Activated CD4-positive, alpha-beta memory T cell treated with anti-CD3 and anti-CD28 coated beads, Interleukin-2, amount 10 ng/mL, durations not matched to agents 7 days and 5 days (primary cell): ENCODE measurements around the gene LOC128125822.

Experiments used
- CTCF ChIA-PET: fragments of 350-600 bp; sonication (Branson Sonifier 250); formaldehyde crosslinking; loops from one replicate; lab custom pipeline; 2021; ENCODE audit warnings: antibody characterized with exemption, inconsistent platforms; lab: Charles Lee
- POLR2A ChIA-PET: fragments of 350-600 bp; sonication (Branson Sonifier 250); formaldehyde crosslinking; loops from one replicate; lab custom pipeline; 2021; ENCODE audit warnings: antibody characterized with exemption; lab: Charles Lee
- DNase-seq: peaks from one replicate; pipeline ENCODE4 v3.0.0-alpha.2; 2020
- H3K27ac Mint-ChIP-seq: one replicate; pipeline ENCODE4 v1.8.0; 2021; ENCODE audit warnings: mild to moderate bottlenecking, mixed read lengths
- H3K27me3 Mint-ChIP-seq: one replicate; pipeline ENCODE4 v1.8.0; 2021; ENCODE audit warnings: mixed read lengths
- H3K36me3 Mint-ChIP-seq: one replicate; pipeline ENCODE4 v1.8.0; 2021; ENCODE audit warnings: low read depth, mixed read lengths
- H3K4me1 Mint-ChIP-seq: one replicate; pipeline ENCODE4 v1.8.0; 2021; ENCODE audit warnings: mixed read lengths
- H3K4me3 Mint-ChIP-seq: one replicate; pipeline ENCODE4 v1.8.0; 2021; ENCODE audit warnings: mild to moderate bottlenecking, mixed read lengths
- H3K9me3 Mint-ChIP-seq: one replicate; pipeline ENCODE4 v1.8.0; 2021; ENCODE audit warnings: mixed read lengths

The LOC128125822 gene

DNA sequence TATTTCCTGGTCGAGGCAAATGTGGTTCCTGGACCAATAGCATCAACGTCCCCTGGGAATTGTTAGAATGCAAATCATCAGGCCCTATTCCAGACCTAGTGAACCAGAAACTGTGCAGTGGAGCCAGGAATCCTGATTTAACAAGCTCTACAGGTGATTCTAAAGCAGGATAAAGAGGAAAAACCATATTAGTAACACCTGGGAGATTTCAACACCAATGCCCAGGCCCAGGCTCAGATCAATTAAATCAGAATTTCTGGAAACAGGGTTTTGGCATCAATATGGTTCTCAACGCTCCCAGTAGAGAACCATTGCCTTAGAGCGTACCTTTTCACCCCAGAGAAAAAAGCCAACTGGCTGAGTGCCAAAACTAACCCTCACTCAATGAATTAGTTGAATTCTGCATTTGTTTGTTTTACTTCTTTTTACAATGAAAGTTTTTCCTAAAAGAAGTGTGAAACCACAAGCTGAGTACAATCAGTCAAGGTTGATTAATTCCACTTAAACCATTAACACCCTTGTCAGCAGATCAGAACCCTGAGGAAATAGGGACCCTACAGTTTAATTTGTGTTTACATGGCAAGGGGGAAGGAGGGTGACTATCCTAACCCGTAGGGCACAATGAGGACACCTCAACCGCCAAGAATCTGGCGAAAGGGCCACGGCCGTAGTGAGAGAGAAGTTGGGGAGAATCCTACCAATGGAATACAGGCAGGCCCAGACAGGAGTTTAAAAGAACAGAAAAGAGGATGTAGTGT lies 34.9 kb upstream of the LOC128125822 start:
- POLR2A ChIA-PET: no interaction called here
- DNase-seq: no peak
- no peaks in the 10 kb centered on the region for H3K36me3 Mint-ChIP-seq
- H3K27me3 Mint-ChIP-seq: peaks cover 21% of the 10 kb centered on the region
- H3K9me3 Mint-ChIP-seq: no peaks in the 10 kb centered on the region
- H3K4me1 Mint-ChIP-seq: peaks cover 1% of the 10 kb centered on the region
- H3K27ac Mint-ChIP-seq: no peak overlapping the region
- CTCF ChIA-PET: no interaction called here
- H3K4me3 Mint-ChIP-seq: no peak overlapping the region

DNA sequence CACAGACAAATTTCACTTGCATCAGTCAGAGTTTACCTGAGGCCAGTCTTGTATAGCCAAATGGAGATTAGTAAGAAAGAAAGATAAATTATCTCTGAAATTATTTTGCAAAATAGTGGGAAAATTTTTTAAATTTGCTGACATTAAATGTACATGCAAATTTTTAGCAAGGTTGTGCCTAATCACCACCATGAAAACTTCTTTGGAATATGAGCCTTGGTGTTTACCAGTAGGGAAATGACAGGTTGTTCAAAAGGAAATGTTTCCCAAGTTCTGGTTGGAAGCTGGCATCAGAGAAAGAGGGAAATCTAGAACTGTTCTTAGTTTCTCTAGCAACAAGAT lies 34.4 kb upstream of the LOC128125822 start:
- Mint-ChIP-seq H3K27me3 (peaks cover 26% of the 10 kb centered on the region), H3K4me3 (no peak overlapping the region), H3K4me1 (peaks cover 1% of the 10 kb centered on the region), H3K27ac (no peak overlapping the region), H3K9me3 (peaks cover 2% of the 10 kb centered on the region), H3K36me3 (no peaks in the 10 kb centered on the region)
- DNase-seq: no peak
- CTCF ChIA-PET: no interaction called here
- POLR2A ChIA-PET: no interaction called here

DNA sequence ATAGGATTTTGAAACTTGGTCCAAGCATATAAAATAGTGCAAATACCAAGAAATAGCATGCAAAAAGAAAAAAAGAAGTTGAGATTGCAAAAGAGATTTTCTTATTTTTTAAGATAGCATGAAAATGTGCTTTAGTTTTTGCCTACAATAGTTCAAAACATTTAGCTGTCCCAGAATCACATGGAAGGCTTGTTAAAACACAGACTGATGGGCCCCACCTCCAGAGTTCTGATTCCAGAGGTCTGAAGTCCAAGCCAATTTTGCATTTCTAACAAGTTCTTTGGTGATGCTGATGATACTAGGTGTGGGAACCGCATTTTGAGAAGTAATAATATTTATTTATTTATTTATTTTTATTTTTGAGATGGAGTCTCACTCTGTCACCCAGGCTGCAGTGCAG lies 33.7 kb upstream of the LOC128125822 start:
- Mint-ChIP-seq H3K27ac (no peak overlapping the region), H3K4me1 (peaks cover 1% of the 10 kb centered on the region), H3K27me3 (peaks cover 32% of the 10 kb centered on the region), H3K36me3 (no peaks in the 10 kb centered on the region), H3K4me3 (no peak overlapping the region), H3K9me3 (peaks cover 2% of the 10 kb centered on the region)
- POLR2A ChIA-PET: no interaction called here
- no peak for DNase-seq
- CTCF ChIA-PET: no interaction called here

DNA sequence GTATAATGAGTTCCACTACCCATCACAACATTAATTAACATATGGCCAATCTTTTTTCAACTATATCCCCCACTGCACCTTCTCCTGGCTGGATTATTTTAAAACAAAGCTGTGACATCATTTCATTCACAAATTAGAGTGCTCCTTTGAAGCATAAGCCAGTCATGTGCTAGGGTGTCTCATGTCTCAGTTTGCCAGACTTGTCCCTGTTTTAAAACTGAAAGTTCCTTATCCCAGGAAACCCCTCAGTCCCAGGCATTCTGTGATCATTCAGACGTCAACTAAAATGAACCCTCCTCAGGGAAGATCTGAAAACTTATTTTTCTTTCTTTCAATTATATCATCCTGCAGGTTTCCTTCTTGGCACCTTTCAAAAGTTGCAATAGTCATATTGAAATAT lies 29.3 kb upstream of the LOC128125822 start:
- peaks cover 2% of the 10 kb centered on the region for H3K9me3 Mint-ChIP-seq
- H3K4me3 Mint-ChIP-seq: no peak overlapping the region
- CTCF ChIA-PET: interaction anchor here (1.0 kb wide), 1 partner anchor 10 kb away, joined by 3 read pairs; no protein-coding TSS in a partner anchor

DNA sequence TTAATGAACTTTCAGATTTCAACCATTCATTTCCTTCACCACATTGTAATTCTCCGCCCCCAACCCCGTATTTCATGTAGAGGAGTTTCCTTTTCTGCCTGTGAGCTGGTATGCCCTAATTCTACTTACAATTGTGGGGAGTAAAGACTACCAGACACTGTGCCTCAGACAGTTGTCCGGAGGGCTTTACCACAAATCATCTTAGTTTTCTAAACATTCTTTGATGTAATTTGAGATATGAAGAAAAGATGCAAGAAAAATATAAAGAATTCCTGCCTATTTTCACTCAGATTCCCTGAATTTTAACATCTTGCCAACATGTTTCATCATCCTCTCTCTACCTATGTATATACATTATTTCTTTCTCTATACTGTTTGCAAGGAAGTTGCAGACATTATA lies 28.3 kb upstream of the LOC128125822 start:
- ChIA-PET POLR2A (no interaction called here), CTCF (interaction anchor here (1.0 kb wide), 1 partner anchor 11 kb away, joined by 3 read pairs; no protein-coding TSS in a partner anchor)
- no peak overlapping the region for H3K4me3 Mint-ChIP-seq
- no peaks in the 10 kb centered on the region for H3K4me1 Mint-ChIP-seq
- peaks cover 44% of the 10 kb centered on the region for H3K27me3 Mint-ChIP-seq
- H3K36me3 Mint-ChIP-seq: no peaks in the 10 kb centered on the region
- H3K9me3 Mint-ChIP-seq: peaks cover 2% of the 10 kb centered on the region
- H3K27ac Mint-ChIP-seq: no peak overlapping the region
- DNase-seq: no peak

More for the DNA sequence above, 29.3 kb upstream of the LOC128125822 start:
- Mint-ChIP-seq H3K27me3 (peaks cover 43% of the 10 kb centered on the region), H3K4me1 (no peaks in the 10 kb centered on the region), H3K27ac (no peak overlapping the region), H3K36me3 (no peaks in the 10 kb centered on the region)
- POLR2A ChIA-PET: no interaction called here
- DNase-seq: no peak

DNA sequence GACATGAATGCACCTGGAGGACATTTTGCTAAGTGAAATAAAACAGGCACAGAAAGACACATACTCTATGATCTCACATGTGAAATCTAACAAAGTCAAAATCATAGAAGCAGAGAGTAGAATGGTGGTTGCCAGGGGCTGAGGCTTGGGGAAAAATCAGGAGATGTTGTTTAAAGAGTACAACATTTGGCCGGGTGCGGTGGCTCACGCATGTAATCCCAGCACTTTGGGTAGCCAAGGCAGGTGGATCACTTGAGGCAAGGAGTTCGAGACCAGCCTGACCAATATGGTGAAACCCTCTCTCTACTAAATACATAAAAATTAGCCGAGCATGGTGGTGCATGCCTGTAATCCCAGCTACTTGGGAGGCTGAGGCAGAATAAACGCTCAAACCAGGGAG lies 26.0 kb upstream of the LOC128125822 start:
- no peak overlapping the region for H3K4me3 Mint-ChIP-seq
- CTCF ChIA-PET: no interaction called here

DNA sequence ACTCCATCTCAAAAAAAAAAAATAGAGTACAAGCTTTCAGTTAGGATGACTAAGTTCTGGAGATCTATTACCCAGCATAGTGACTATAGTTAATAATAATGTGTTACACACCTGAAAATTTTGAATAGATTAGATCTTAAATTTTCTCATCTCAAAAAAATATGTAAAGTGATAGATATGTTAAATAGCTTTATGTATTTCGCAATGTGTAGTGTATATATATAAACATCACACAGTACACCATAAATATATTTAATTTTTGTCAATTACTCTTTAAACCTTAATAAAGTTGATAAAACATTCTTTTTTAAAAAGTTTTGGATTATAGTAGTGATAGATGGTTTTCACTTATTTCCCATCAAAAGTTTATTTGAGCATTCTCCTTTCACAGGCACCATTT lies 25.6 kb upstream of the LOC128125822 start:
- H3K27ac Mint-ChIP-seq: no peak overlapping the region
- peaks cover 33% of the 10 kb centered on the region for H3K27me3 Mint-ChIP-seq
- DNase-seq: no peak
- no peak overlapping the region for H3K4me3 Mint-ChIP-seq
- POLR2A ChIA-PET: no interaction called here
- H3K9me3 Mint-ChIP-seq: peaks cover 2% of the 10 kb centered on the region
- H3K36me3 Mint-ChIP-seq: no peaks in the 10 kb centered on the region
- no peaks in the 10 kb centered on the region for H3K4me1 Mint-ChIP-seq
- CTCF ChIA-PET: no interaction called here

More for the DNA sequence above, 26.0 kb upstream of the LOC128125822 start:
- POLR2A ChIA-PET: no interaction called here
- H3K27ac Mint-ChIP-seq: no peak overlapping the region
- H3K27me3 Mint-ChIP-seq: peaks cover 36% of the 10 kb centered on the region
- H3K4me1 Mint-ChIP-seq: no peaks in the 10 kb centered on the region
- no peak for DNase-seq
- no peaks in the 10 kb centered on the region for H3K36me3 Mint-ChIP-seq
- peaks cover 2% of the 10 kb centered on the region for H3K9me3 Mint-ChIP-seq

DNA sequence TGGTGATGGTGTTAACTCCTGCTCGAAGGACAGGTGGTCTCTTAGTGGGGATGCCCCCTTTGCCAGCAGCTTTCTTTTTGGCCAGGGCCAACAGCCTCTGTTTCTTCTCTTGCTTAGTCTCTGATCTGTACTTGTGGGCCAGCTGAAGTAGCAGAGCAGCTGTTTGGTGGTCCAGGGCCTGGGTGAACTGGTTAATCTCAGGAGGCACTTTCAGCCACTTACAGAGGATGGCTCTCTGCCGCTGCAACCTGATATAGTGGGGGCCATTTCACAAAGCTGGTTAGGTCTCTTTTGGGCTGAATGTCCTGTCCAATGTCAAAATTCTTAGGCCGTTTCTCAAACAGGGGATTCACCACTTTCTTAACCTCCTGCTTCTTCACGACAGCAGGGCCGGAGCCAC lies 23.2 kb upstream of the LOC128125822 start:
- H3K27ac Mint-ChIP-seq: no peak overlapping the region
- H3K9me3 Mint-ChIP-seq: no peaks in the 10 kb centered on the region
- no peak for DNase-seq
- peaks cover 6% of the 10 kb centered on the region for H3K4me1 Mint-ChIP-seq
- no peak overlapping the region for H3K4me3 Mint-ChIP-seq
- H3K27me3 Mint-ChIP-seq: peaks cover 19% of the 10 kb centered on the region
- POLR2A ChIA-PET: no interaction called here
- no peaks in the 10 kb centered on the region for H3K36me3 Mint-ChIP-seq
- CTCF ChIA-PET: no interaction called here

DNA sequence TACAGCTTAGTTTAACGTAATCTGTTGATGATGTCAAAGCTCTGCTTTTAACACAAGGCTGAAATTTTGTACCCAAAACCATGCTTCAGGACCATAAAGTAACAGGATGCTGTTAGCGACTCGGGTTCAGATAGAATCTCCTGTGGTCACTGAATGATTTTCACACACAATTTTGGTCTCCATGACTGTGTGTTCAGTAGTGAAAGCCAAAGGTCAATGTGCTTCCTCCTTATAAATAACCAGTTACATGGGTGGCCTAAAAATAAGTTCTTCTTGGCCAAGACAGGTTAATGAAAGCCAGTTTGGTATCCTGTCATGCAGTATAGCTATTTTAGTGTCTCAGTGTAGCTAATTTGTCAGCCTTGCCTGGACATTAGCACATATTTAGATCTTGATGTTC lies 19.1 kb upstream of the LOC128125822 start:
- H3K4me3 Mint-ChIP-seq: no peak overlapping the region
- ChIA-PET CTCF (interaction anchor here (0.9 kb wide), 1 partner anchor 45 kb away, joined by 3 read pairs; no protein-coding TSS in a partner anchor), POLR2A (interaction anchor here (0.8 kb wide), 1 partner anchor 65 kb away, joined by 3 read pairs; no protein-coding TSS in a partner anchor)
- H3K27me3 Mint-ChIP-seq: peaks cover 20% of the 10 kb centered on the region
- no peak for DNase-seq
- H3K9me3 Mint-ChIP-seq: no peaks in the 10 kb centered on the region
- no peaks in the 10 kb centered on the region for H3K36me3 Mint-ChIP-seq
- peaks cover 6% of the 10 kb centered on the region for H3K4me1 Mint-ChIP-seq
- H3K27ac Mint-ChIP-seq: no peak overlapping the region

DNA sequence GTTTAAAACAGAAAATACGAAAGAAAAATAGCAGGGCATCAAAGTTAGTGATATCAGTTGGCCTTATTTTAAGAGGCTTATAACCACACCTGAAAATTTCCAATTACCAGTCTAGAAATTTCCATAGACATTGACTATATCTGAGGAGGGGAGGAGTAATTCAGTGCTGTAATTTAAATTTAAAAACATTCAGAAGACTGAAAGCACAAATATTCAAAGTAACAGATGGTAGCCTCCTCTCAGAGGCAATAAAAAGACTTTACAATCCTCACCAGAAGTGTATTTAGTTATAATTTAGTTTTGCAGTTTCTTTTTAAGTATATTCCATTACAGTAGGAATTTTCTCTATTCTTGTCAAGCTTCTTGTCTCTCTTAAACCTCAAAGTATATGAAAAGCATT lies 18.4 kb upstream of the LOC128125822 start:
- no peaks in the 10 kb centered on the region for H3K9me3 Mint-ChIP-seq
- CTCF ChIA-PET: no interaction called here

DNA sequence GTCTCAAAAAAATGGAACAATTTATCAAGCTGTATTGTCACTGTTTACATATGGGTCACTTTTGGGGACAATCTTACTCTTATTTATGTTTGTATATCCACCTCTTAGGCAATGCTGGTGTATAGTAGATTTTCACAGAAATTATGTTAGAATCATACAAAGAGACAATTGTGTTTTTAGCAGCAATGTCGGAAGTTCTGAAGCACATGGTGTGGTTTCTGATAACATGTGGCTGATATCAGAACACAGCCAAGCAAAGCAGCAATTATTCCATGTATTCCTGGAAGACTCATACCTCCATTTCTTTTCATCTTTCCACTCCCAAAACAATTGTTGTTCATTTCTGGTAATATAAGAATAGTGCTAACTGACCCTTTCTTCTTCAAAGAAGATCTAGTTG lies 17.5 kb upstream of the LOC128125822 start:
- no peak overlapping the region for H3K27ac Mint-ChIP-seq
- peaks cover 22% of the 10 kb centered on the region for H3K27me3 Mint-ChIP-seq
- H3K9me3 Mint-ChIP-seq: no peaks in the 10 kb centered on the region
- ChIA-PET POLR2A (no interaction called here), CTCF (no interaction called here)
- no peak overlapping the region for H3K4me3 Mint-ChIP-seq
- peaks cover 6% of the 10 kb centered on the region for H3K4me1 Mint-ChIP-seq
- no peaks in the 10 kb centered on the region for H3K36me3 Mint-ChIP-seq
- DNase-seq: no peak

More for the DNA sequence above, 18.4 kb upstream of the LOC128125822 start:
- POLR2A ChIA-PET: no interaction called here
- no peak for DNase-seq
- H3K27me3 Mint-ChIP-seq: peaks cover 22% of the 10 kb centered on the region
- H3K36me3 Mint-ChIP-seq: no peaks in the 10 kb centered on the region
- no peak overlapping the region for H3K4me3 Mint-ChIP-seq
- H3K27ac Mint-ChIP-seq: no peak overlapping the region
- H3K4me1 Mint-ChIP-seq: peaks cover 6% of the 10 kb centered on the region

DNA sequence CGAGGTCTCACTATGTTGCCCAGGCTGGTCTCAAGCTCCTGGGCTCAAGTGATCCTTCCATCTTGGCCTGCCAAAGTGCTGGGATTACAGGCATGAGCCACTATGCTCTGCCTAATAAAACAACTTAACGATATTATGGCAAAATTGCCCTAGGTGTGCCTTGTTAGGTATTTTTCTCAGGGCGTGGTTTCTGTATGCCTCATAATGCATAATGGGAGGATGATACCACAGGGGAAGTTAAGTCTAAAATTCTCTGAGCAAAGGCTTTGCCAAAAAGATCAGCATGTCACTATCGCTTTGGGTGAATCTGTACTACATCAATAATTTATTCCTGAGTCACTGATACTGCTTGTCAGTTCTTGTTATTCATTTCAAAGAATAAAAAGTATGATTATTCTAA lies 15.9 kb upstream of the LOC128125822 start:
- Mint-ChIP-seq H3K9me3 (no peaks in the 10 kb centered on the region), H3K27me3 (peaks cover 26% of the 10 kb centered on the region), H3K36me3 (no peaks in the 10 kb centered on the region), H3K4me1 (peaks cover 6% of the 10 kb centered on the region), H3K27ac (no peak overlapping the region), H3K4me3 (no peak overlapping the region)
- no peak for DNase-seq
- CTCF ChIA-PET: no interaction called here
- POLR2A ChIA-PET: no interaction called here

DNA sequence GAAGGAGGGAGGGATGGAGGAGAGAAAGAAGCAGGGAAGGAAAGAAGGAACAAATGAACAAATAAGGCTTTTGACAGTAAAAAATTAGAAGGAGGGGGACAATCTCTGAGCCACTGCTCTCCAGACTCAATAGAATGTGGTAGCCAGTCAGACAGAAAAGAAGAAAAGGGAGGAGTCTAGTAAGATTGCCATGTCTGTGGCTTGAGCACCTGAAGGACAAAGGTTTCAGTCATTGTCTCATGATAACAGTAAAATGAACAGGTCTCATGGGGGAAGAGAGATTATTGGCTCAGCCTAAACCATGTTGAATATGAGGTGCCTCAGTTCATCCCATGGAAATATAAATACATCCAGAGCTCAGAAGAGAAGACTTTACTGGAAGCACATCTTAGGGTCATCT lies 14.0 kb upstream of the LOC128125822 start:
- Mint-ChIP-seq H3K27me3 (peaks cover 26% of the 10 kb centered on the region), H3K4me1 (peaks cover 5% of the 10 kb centered on the region), H3K9me3 (no peaks in the 10 kb centered on the region), H3K4me3 (no peak overlapping the region), H3K27ac (no peak overlapping the region), H3K36me3 (no peaks in the 10 kb centered on the region)
- ChIA-PET CTCF (no interaction called here), POLR2A (no interaction called here)
- no peak for DNase-seq

DNA sequence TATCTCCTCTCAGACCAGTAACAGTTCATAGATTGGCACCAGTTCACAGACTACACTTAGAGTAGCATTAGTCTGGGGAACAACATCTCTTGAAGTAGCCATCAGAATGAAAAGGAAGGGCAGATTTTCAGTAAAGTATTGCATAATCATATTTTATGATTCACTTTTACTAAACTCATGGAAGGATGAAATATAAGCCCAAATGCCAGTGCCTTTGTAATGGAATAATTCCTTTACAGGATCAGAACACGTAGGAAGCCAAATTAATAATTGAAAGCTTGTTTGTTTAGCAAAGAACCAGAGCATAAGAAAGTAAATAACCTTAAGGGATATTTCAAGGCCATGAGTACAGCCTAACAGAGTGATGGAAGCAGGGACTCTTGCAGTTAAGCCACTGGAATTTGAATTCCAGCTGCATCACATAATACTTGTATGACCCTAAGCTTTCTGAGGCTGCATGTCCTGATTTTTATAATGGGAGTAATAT lies 11.4 kb upstream of the LOC128125822 start:
- CTCF ChIA-PET: no interaction called here
- Mint-ChIP-seq H3K27ac (no peak overlapping the region), H3K27me3 (peaks cover 20% of the 10 kb centered on the region), H3K4me1 (no peaks in the 10 kb centered on the region), H3K4me3 (no peak overlapping the region), H3K9me3 (no peaks in the 10 kb centered on the region), H3K36me3 (no peaks in the 10 kb centered on the region)
- POLR2A ChIA-PET: no interaction called here
- no peak for DNase-seq
